HG03097 (cell line): Measurements from ENCODE around the gene TRPM8.

Experiments
- ATAC-seq: cut with Tn5 transposase; IDR thresholded peaks from one replicate; pipeline ENCODE4 v1.9.1; 2021; ENCODE audit not compliant: unreplicated experiment, low FRiP score

TRPM8 gene

DNA sequence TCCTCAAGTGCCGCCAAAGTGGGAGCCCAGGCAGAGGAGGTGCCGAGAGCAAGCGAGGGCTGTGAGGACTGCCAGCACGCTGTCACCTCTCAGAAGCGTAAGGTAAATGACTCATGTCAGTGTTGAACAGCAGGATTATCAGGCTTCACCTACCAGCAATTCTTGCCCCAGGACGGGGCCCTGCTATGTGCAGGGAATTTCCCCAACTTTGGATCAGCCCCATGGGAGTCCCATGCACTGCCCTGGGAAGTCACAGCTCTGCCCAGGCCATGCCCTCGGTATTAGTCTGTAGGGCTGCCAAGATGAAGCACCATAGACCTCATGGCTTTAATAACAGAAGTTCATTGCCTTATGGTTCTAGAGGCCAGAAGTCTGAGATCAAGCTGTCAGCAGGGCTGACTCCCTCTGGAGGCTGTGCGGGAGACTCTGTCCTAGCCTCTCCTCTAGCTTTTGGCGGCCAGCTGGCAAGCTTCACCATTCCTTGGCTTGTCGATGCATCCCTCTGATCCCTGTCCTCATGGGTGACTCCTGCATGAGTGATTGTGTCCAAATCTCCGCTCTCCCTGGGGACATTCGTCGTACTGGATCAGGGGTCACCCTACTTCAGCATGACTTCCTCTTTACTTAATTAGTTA lies 55.9 kb downstream of the TRPM8 start:
- ATAC-seq: no peak

DNA sequence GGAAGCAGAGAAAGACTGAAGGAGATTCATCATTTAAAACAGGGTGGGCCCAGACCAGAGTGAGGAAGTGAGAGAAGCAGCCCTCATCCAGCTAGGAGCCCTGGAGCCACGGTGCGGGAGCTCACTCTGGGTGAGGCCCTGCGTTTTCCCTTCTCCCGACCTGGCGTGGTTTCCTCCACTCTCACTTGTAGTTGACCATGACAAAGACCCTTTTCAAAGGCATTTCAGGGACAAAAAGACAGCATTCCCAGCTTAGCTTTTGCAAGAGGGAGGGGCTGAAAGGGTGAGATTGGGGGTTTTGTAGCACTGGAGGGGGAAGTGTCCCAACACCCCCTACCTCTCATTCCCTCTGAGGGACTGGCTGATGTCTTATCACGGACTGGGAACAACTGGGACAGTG lies 56.6 kb downstream of the TRPM8 start:
- ATAC-seq: no peak

DNA sequence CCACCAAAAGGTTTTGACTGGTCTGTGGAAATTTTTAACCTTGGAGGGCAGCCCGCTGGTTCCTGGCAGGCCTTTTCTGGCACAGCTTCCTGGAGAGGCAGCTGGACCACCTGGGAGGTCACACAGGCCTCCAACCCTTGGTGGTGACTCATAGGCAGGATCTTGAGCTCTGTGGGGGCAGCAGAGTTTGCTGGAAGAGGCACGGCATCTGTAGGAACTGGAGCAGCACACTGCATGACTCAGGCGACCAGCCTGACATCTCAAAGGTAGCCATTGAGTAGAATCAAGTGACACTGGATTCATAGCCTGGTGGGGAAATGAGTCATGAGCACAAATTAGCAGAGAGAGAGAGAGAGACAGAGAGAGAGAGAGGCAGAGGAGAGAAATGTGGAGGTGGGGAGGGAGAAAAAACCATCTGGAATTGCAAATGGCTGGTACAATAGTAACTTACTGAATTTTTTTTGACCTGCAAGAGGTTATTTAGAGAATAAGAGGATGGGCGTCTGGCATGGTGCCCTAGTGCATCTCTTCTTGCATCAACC lies 57.4 kb downstream of the TRPM8 start:
- no peak for ATAC-seq

DNA sequence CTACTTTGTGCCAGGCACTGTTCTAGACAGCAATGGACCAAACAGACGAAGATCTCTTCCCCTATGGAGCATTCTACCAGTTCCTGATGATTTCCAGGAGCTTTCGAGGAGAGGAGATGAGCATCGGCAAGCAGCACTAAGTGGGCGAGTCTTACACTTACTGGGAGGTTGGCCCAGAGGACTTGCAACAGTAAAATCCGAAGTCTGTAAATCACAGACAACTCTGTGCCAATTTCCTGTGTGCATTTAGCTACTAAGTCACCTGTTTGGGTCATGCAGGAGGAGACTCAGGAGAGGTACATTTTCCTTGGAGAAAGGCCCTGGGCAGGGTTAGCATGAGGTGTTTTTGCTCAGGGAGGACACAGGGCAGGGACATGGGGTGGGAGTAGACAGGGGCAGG lies 58.9 kb downstream of the TRPM8 start:
- ATAC-seq: no peak

DNA sequence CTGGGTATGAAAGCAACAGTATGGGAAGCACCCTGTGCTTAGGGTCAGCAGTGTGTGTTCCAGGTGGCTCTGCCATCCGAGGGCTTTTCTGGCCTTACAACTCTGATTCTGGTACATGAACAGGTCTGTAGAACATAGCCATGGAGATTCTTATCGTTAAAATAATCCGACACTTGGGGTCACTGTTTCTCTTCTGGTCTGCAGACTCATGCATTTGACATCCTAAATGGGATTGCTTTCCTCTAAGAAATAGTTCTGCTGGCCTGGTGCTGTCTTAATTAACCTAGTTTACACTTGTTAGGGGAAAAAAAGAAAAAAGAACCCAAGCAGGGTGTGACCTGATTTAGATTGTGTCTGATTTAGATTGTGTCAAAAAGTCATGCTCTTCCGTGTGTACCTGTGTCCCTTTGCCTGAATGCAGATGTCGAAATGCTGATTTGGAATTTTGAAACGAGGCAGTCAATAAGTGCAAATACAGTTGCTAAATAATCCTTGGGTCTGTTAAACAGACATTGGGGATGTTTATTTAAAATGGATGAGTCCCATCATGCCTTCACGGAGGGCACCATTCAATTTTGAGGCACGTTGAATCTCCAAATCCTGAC lies 59.6 kb downstream of the TRPM8 start:
- no peak for ATAC-seq

DNA sequence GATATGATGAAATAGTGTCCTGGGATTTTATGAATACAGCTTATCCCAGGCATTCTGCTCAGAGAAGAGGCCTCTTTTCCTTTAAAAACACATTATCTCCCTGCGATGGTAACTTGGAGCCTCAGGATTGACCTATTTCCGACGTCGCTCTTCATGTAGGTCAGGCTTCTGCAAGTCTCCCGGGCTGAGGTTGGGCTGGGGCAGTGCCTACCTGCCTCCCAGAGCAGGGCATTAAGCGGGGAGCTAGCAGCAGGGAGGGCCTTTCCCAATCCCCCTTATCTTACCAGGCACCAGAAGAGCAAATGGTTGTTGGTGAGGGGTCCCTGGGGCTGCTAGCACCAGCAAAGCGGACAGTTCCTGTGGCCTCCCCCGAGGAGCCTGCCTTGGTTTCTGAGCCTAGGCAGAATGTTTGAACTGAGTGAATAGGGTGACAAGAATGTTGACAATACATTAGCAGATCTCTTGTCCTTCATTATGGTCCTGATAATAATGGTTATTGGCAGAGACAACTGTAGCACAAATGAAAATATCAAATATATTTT lies 60.2 kb downstream of the TRPM8 start:
- ATAC-seq: no peak

DNA sequence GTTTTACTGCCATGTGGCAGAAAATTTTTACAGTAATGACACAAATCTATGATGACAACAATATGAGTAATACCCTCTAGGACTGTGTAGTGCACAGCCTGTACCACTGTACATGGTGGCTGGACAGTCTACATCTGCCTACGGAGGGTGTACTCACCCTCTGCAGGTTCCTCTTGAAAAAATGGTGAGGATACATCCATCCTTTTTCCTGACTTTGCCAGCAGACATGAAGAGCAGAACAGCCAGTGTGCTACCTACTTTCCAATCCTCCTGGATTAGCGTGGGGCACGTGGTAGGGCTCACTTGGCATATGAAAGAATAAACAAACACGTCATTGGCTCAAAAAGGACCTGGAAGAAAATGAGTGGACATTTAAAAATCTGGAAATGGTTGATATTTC lies 62.6 kb downstream of the TRPM8 start:
- no peak for ATAC-seq

DNA sequence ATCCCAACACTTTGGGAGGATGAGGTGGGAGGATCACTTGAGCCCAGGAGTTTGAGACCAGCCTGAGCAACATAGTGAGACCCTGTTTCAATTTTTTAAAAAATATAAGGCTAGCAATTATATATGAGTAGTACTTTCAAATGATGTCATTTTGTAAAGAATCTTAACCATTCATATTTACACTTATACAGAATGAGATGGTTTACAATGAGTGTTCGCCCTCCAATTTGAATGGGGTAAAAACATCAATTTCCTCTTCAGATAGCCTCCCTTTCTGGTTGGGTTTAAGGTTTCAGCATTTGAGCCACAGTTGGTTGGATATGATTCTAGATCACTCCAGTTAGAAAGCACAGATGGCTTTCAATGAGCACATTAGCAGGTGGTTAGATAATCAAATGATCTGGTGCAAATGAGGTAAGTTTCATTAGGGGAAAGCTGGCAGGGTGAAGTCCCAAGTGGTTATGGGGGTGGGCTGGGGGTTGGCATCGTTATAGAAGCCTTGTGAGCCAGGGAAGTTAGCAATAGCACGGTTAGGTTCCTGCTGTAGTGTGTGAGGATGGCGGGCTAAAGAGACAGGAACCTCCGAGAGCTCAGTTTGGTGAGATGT lies 63.9 kb downstream of the TRPM8 start:
- ATAC-seq: no peak

DNA sequence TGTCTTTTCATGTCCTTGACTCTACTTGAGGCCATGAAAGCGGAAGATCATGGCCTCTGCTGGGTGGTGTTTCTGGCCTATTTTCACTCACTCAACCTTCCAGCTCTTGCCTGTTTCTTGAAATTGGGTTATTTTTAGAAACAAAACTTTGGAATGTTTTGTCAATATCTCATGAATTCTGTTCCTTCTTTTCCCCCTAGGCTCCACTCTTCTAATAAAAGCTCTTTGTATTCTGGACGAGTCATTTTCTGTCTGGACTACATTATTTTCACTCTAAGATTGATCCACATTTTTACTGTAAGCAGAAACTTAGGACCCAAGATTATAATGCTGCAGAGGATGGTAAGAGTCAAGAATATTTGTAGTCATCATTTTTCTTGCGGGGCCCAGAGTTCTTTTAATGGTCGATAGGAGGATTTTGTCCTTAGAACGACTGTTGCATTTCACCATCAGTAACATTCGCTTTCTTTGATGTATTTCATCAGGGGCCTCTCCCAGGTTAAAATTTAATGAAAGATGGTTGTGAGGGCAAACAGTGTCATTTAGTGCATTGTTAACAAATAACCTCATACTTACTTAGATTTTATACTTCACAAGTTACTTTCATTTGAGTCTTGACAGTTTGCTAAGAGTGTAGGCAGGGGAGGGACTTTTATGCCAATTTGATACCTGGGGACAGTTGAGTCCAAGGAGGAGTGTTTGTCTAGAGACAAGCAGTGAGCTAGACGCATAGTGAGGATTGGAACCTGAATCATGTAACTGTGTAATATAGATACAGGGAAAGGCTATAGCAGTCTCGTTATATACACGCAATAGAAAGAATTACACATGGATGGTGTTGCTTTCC lies 64.6 kb downstream of the TRPM8 start:
- ATAC-seq: no peak

DNA sequence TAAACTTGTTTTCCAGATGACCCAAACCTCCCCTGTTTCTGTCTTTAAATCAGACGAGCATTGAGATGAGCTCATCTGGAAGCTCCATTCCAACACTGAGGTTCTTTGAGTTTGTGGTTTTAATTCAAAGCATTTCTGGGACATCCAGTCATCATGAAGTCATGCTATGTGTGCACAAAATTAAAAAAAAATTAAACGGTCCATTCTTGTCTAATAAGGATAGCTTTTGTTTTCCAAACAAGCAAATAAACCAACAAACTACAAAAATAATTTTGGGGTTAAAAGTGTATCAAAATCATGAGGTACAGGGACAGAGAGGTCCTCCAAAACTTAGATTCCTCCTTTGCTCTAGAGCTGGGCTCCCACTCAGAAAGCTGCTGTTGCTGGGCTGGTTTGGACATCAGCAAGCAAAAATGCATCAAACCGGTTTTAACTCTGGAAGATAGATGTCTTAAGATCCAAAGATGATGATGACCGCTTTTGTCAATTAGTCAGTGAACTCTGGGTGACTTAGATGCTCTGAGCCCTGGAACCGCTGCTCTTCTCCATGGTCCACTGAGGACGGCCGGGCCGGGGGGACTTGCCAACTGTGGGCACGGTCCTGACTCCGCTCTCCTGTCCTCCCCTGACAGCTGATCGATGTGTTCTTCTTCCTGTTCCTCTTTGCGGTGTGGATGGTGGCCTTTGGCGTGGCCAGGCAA lies 65.4 kb downstream of the TRPM8 start:
- ATAC-seq: no peak

DNA sequence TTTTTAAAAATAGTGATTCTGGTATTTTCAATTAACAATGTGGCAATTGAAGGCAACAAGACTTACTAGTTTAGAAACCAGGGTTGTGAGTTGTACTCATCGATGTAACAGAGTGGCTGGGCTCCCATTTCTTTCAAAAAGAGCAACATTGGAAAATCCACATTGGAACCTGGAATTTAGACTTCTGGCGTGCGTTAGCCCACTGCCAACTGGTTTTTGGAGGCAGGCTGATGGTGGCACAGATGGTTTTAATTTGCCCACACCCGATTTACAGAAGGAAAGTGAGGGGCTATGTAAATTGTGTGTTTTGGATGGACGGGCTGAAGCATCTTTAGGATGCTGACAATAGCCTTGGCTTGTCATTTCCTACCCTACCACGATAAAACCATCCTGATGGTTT lies 66.3 kb downstream of the TRPM8 start:
- ATAC-seq: no peak

DNA sequence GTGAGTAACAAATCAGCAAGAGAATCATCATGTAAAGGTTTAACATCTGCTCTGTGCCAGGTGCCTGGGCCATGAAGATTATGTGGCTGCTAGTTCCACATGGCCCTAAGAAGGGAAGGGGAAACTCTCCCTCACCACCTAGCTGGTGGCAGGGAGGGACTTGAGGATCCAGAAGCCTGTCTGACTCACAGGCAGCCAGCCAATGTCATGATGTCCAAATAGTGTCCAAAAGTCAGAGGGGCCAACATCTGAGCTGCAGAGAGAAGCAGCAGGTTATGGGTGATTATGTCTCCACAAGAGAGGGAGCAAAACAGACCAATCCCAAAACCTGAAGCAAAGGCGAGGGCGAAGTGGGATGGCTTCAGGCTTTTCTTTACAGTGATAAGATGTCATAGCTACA lies 71.4 kb downstream of the TRPM8 start:
- ATAC-seq: no peak

DNA sequence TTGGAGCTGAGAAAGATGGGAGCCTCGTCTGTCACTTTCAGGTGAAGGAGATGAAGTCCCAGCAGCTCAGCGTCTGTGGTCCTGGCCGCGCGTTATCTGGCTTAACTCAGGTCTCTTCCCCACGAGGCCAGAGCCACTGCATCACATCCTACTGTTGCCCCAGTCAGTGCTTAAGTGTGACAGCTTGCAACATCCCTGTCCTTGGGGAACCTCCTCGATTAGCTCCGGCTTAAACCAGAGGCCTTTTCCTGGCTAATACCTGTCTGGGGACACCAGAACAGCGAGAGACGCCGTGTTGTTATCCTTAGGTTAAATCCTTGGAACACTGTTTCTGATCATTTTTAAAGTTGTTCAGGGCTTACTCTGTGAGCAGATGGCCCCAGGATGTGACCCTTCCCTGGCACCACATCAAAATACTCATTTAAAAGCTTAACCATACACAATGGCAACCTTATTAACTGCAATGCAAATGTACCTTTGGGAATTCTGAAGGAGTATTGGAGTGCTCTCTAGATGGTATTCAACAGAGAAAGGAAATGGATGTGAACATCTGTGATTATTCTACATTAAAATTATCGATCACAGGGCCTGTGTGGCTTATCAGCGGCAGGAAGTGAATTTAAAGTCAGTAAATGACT lies 72.2 kb downstream of the TRPM8 start:
- ATAC-seq: no peak

DNA sequence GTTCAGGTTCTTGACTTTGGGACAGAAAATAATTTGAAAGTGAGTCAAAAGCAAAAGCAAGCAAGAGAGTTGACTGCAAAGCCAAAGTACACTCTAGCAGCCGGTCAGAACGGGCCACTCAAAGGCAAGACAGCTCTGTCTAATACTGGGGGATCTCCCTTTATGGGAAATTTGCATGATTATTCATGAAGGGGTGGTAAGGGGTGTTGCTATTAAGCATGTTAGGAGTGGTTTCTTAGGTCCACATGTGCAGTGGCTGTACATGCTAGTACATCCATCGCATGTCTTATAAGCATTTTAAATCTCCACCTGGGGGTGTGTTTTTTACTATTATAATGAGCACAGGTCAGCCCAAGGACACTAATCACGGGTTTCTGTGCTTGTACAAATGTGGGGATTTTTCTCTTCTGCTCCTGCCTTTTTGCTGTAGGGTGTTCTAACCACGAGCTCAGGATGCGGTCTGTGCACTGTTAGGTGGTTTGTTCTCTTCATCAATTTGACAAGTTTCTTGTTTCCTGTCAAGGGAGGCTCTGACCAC lies 73.2 kb downstream of the TRPM8 start:
- no peak for ATAC-seq

DNA sequence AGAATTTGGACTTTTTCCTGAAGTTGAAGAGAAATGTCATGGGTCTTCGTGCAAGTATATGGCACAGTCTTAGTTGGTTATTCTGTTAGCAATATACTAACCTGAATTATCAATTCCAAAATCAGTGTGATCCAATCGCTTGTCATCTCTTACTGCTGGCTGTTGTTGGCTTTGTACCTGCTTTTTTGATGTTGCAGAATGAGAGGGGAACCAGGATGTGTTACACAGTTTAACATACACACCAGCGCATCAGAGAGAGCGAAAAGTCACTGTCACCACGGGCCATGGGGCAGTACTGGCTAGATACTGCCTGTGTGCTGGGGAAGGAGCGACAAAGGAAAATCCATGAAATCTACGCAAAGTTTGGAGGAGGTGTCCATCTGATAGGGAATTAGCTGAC lies 74.0 kb downstream of the TRPM8 start:
- ATAC-seq: no peak

DNA sequence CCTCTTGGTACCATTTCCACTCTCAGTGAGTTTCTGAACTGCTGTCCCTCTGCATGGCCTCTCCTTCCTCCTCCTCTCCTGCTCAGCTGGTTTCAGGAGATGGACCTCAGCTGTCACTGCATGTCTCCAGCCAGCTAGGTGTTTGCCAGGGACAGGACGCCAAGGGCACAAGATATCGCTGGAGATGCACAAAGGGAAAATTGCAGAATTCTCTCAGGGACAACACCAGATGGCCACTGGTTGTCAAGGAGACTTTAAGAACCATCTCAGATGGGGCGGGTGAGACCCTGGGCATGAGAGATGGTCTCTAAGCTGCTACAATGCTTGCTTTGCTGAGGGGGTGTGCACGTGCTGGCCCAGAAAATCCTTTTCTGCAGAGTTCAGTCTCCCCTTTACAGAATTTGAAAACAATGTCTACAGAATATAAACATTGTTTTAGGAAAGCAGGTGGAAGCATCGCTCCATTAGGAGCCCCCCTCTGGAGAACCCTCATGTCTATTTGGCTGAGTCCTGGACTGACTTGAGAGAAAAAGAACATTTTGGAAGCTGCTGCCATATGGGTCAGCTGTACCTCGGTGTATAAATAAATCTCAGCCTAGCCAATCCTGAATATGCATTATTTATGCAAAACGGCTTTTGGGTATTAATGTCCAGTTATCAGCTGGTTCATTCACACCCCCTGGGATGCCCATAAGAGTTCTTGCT lies 75.5 kb downstream of the TRPM8 start:
- no peak for ATAC-seq

DNA sequence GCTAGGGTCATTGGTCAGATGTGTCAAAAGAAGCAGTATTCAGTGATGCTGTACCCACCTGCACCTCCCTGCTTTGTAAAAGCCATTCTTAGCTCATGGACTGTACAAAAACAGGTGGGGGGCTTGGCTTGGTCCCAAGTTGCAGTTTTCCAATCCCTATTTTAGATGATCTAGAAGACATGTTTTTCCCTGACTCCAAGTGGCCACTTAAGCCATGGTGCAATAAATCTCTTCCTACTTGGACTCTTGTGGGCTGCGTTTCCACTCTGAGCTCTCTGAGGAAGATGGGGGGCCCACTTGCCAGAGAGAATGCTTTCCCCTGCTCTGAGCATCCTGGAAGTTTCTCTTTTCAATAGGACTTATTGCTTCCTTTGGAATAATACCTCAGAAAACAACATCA lies 76.3 kb downstream of the TRPM8 start:
- no peak for ATAC-seq

DNA sequence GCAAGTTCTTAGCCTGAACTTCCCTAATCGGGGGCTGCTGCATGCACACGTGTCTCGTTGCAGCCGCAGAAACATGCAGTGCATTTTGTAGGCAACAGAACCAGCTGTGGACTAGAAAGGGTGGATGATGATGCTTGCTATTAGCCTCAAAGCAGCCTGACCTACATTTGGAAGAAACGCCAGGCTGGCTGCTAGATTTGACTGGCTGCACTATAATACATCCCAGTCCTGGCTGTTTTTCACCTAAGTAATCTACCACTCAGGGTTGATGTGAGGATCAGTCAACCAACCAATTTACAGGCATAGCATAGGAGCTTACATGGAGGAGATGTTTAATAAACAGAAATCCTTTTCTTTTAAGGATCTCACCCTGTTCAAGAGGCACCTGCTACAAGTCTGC lies 77.0 kb downstream of the TRPM8 start:
- ATAC-seq: no peak

DNA sequence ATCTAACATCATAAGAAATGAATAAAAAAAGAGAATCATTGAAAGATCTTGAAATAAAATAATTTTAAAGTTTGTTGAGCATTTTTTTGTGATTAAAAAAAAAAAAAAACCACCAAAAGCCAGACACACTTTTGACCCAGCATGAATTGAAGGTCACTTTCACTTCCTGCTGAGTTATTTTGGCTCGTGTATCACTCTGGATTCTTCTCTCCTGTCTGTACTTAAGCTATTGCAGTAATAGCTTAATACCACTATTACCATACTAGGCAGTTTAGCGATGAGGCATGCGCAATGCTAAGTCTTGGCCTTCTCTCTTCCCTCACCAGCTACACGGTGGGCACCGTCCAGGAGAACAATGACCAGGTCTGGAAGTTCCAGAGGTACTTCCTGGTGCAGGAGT lies 78.8 kb downstream of the TRPM8 start:
- no peak for ATAC-seq
